Natural killer cell (primary cell): ENCODE results near the gene SLC25A23. TPM values are rescaled to one million over a fixed set of nuclear protein-coding genes. Genes with fewer than 3 reads are reported as not detected.

ENCODE experiments used
- ATAC-seq, 3 donors: fragments of 150-1000 bp in 2 of 3; fragments of 200-7000 bp in 1 of 3; cut with Tn5 transposase; 1 replicate in 1 of 3; 2 replicates in 2 of 3; pipeline ENCODE4 v1.10.0; 2021; ENCODE audit warnings: mild to moderate bottlenecking in 2 of 3, moderate library complexity in 2 of 3
- DNase-seq, 2 donors: peaks; one replicate each; pipeline versions ENCODE4 v3.0.0 to v3.0.0-alpha.2; 2013 to 2021; ENCODE audit warnings: mixed read lengths in 1 of 2
- H3K27ac ChIP-seq: one replicate; pipeline ENCODE4 v1.5.1; 2013; ENCODE audit warnings: mild to moderate bottlenecking, low read length
- H3K27me3 ChIP-seq: one replicate; pipeline ENCODE4 v1.6.1; 2013; ENCODE audit warnings: low read length; ENCODE audit not compliant: control insufficient read depth, insufficient read depth
- H3K36me3 ChIP-seq: one replicate; pipeline ENCODE4 v1.6.1; 2013; ENCODE audit warnings: low read length; ENCODE audit not compliant: control insufficient read depth, insufficient read depth
- H3K4me1 ChIP-seq: one replicate; pipeline ENCODE4 v1.6.1; 2013; ENCODE audit warnings: low read length; ENCODE audit not compliant: control insufficient read depth, insufficient read depth
- H3K4me3 ChIP-seq: one replicate; pipeline ENCODE4 v1.5.1; 2013; ENCODE audit warnings: low read length
- H3K9me3 ChIP-seq: one replicate; pipeline ENCODE4 v1.6.1; 2013; ENCODE audit warnings: low read length; ENCODE audit not compliant: control insufficient read depth, insufficient read depth
- H3K27ac Mint-ChIP-seq, 2 donors: one replicate each; pipeline ENCODE4 v1.8.0; 2022; ENCODE audit warnings: mild to moderate bottlenecking in 2 of 2, mixed read lengths in 2 of 2, moderate library complexity in 1 of 2
- H3K27me3 Mint-ChIP-seq, 2 donors: one replicate each; pipeline ENCODE4 v1.8.0; 2022; ENCODE audit warnings: low read depth in 2 of 2, mixed read lengths in 2 of 2
- H3K36me3 Mint-ChIP-seq: one replicate; pipeline ENCODE4 v1.8.0; 2022; ENCODE audit warnings: mixed read lengths
- H3K4me1 Mint-ChIP-seq, 2 donors: one replicate each; pipeline ENCODE4 v1.8.0; 2022; ENCODE audit warnings: mixed read lengths in 2 of 2
- H3K4me3 Mint-ChIP-seq: one replicate; pipeline ENCODE4 v1.8.0; 2022; ENCODE audit warnings: mild to moderate bottlenecking, moderate library complexity, mixed read lengths
- H3K9me3 Mint-ChIP-seq, 2 donors: one replicate each; pipeline ENCODE4 v1.8.0; 2022; ENCODE audit warnings: mixed read lengths in 2 of 2
- WGBS: methylation state at CpG from one replicate; pipeline ENCODE4 v1.1.7; 2013; ENCODE audit warnings: missing lambda C conversion rate; ENCODE audit not compliant: insufficient coverage; 5-methylcytosine and 5-hydroxymethylcytosine counted together
- intact Hi-C: fragments of 100-400 bp; cut with micrococcal nuclease; formaldehyde crosslinking; loops from one replicate; pipeline ENCODE4 v1.14.2; 2022
- total RNA-seq, 4 donors: library from RNA; stranded (reverse); fragments of 120-200 nt in 1 of 4; gene quantifications; one replicate each; pipeline versions ENCODE4 v1.2.3 to v1.2.4, GENCODE V29; 2013 to 2022
- TF ChIP-seq, protein P1 (sequence below): fragments of 200-600 bp; IDR thresholded peaks from one replicate; pipeline ENCODE4 v1.8.0; 2022; ENCODE audit warnings: antibody characterized with exemption

Gene SLC25A23
- total RNA-seq, 3 donors from 2014 or later (not counting 1 experiment from before 2014, with no cell fraction given): 7.8 to 10.5 (median 8.7) TPM

DNA sequence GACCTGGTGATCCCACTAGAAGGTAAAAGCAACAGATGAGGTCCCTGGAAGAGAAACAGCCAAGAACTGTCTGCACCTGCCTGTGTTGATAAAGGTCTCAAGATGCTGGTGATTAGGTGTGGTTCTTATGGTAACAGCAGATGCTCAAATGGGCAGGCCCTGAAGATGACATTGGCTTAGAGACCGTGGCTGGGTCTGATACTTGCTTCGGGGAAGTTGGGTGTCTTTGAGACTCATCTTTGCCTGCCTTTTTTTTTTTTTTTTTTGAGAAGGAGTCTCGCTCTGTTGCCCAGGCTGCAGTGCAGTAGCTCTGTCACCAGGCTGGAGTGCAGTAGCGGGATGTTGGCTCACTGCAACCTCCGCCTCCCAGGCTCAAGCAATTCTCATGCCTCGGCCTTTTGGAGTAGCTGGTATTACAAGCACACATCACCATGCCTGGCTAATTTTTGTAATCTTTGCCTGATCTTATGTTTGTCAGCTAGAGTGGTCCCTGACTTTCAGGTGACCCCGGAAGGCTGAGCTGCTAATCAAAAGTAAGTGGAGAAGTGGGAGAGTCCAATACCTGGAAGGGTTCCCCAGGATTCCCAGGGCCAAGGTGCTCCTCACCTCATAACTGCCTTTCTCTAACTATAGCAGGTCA lies 7.9 kb downstream of the SLC25A23 start:
- no peak for DNase-seq
- H3K27ac Mint-ChIP-seq: no peak overlapping the region
- intact Hi-C loops: no loop called here
- Histone ChIP-seq H3K36me3 (no peaks in the 10 kb centered on the region), H3K4me3 (no peak overlapping the region), H3K4me1 (no peaks in the 10 kb centered on the region), H3K9me3 (peaks cover 10% of the 10 kb centered on the region), H3K27me3 (no peaks in the 10 kb centered on the region), H3K27ac (no peak overlapping the region)
- no peaks in the 10 kb centered on the region for H3K9me3 Mint-ChIP-seq
- 94% methylated on average over 7 of the region's 7 CpGs for WGBS
- TF ChIP-seq, protein P1, sequence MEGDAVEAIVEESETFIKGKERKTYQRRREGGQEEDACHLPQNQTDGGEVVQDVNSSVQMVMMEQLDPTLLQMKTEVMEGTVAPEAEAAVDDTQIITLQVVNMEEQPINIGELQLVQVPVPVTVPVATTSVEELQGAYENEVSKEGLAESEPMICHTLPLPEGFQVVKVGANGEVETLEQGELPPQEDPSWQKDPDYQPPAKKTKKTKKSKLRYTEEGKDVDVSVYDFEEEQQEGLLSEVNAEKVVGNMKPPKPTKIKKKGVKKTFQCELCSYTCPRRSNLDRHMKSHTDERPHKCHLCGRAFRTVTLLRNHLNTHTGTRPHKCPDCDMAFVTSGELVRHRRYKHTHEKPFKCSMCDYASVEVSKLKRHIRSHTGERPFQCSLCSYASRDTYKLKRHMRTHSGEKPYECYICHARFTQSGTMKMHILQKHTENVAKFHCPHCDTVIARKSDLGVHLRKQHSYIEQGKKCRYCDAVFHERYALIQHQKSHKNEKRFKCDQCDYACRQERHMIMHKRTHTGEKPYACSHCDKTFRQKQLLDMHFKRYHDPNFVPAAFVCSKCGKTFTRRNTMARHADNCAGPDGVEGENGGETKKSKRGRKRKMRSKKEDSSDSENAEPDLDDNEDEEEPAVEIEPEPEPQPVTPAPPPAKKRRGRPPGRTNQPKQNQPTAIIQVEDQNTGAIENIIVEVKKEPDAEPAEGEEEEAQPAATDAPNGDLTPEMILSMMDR: no peak
- H3K27me3 Mint-ChIP-seq: peaks cover 0 to 2% of the 10 kb centered on the region in 2 donors
- no peak overlapping the region for H3K4me3 Mint-ChIP-seq
- H3K4me1 Mint-ChIP-seq: no peaks in the 10 kb centered on the region
- no peak for ATAC-seq
- H3K36me3 Mint-ChIP-seq: no peaks in the 10 kb centered on the region

DNA sequence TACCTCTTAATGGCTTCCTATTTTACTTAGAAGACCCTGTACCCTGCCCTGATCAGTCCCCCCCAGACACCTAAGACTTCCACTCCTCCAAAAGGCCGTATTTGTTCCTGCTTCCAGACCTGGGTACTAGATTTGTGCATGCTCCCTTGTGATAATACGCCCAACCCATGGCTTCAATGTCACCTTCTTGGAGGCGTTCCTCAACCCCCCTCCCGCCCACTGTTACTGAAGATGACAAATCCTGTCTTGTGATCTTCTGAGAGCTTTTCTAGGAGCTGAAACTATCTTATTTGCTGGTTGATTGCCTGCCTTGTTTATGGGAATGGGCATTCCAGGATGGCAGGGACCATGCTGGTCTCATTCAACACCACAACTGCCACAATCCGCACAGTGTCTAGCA lies 9.4 kb downstream of the SLC25A23 start:
- TF ChIP-seq, protein P1: no peak
- H3K27me3 Mint-ChIP-seq: peaks cover 0 to 2% of the 10 kb centered on the region in 2 donors
- no peaks in the 10 kb centered on the region for H3K4me1 ChIP-seq
- no peaks in the 10 kb centered on the region for H3K4me1 Mint-ChIP-seq
- no peak overlapping the region for H3K4me3 Mint-ChIP-seq
- H3K36me3 ChIP-seq: no peaks in the 10 kb centered on the region
- no peak for DNase-seq
- 95% methylated on average over 5 of the region's 5 CpGs for WGBS
- ATAC-seq: no peak
- no peak overlapping the region for H3K27ac ChIP-seq
- H3K27ac Mint-ChIP-seq: no peak overlapping the region
- H3K4me3 ChIP-seq: no peak overlapping the region
- H3K9me3 Mint-ChIP-seq: no peaks in the 10 kb centered on the region
- intact Hi-C loops: no loop called here
- no peaks in the 10 kb centered on the region for H3K36me3 Mint-ChIP-seq
- peaks cover 10% of the 10 kb centered on the region for H3K9me3 ChIP-seq
- no peaks in the 10 kb centered on the region for H3K27me3 ChIP-seq

DNA sequence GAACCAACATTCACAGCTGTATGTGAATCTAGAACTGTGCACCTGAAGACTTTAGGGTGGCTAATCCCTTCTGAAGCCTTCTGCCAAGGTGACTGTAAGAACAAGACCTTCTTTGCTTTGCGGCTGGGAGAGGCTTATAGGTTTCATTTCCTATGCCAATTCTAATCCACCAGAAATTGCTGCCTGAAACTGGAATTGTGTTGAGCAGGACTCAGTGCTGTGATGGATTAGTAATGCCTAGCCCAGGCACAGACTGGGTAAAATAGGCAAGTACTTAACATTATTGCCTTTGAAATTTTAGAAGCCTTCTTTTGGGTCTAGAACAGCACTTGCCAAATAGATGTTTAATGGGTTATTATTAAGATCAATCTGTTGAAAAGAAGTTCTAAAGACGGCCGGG lies 11.5 kb downstream of the SLC25A23 start:
- Mint-ChIP-seq H3K9me3 (no peaks in the 10 kb centered on the region), H3K27ac (no peak overlapping the region), H3K4me3 (no peak overlapping the region), H3K36me3 (no peaks in the 10 kb centered on the region), H3K4me1 (no peaks in the 10 kb centered on the region), H3K27me3 (peaks cover 0 to 2% of the 10 kb centered on the region in 2 donors)
- no peak for ATAC-seq
- Histone ChIP-seq H3K36me3 (no peaks in the 10 kb centered on the region), H3K27me3 (no peaks in the 10 kb centered on the region), H3K4me3 (no peak overlapping the region), H3K27ac (no peak overlapping the region), H3K4me1 (no peaks in the 10 kb centered on the region), H3K9me3 (no peaks in the 10 kb centered on the region)
- intact Hi-C loops: no loop called here
- 99% methylated on average over 3 of the region's 3 CpGs for WGBS
- DNase-seq: no peak
- TF ChIP-seq, protein P1: no peak

DNA sequence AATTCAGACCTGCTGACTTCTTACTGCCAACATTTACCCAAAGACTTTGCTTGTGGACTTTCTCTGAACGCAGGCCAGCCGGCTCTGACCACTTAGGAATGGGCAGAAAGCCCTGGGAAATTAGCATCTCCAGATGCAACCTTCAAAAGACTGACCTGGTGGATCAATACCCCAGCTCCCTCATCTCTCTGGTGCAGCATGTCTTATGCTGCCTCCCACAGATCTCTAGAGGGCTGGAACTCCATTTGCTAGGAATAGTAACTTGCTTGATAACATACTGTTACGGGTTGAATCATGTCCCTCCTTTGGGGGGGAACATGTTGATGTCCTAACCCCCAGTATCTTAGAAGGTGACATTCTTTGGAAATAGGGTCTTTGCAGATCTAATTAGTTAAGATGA lies 13.1 kb downstream of the SLC25A23 start:
- Mint-ChIP-seq H3K4me1 (no peaks in the 10 kb centered on the region), H3K4me3 (no peak overlapping the region), H3K27ac (no peak overlapping the region), H3K36me3 (no peaks in the 10 kb centered on the region), H3K27me3 (peaks cover 0 to 2% of the 10 kb centered on the region in 2 donors), H3K9me3 (no peaks in the 10 kb centered on the region)
- H3K4me3 ChIP-seq: no peak overlapping the region
- TF ChIP-seq, protein P1: no peak
- no peaks in the 10 kb centered on the region for H3K36me3 ChIP-seq
- H3K9me3 ChIP-seq: no peaks in the 10 kb centered on the region
- ATAC-seq (no peak), DNase-seq (no peak)
- no peak overlapping the region for H3K27ac ChIP-seq
- H3K4me1 ChIP-seq: no peaks in the 10 kb centered on the region
- intact Hi-C loops: no loop called here
- no peaks in the 10 kb centered on the region for H3K27me3 ChIP-seq
- WGBS: 97% methylated on average over 3 of the region's 3 CpGs
